GM18508 (cell line): ENCODE measurements around the gene SNCA.

Experiments
- ATAC-seq: cut with Tn5 transposase; IDR thresholded peaks from one replicate; pipeline ENCODE4 v1.9.1; 2021; ENCODE audit warnings: moderate number of reproducible peaks; ENCODE audit not compliant: insufficient read depth, unreplicated experiment

Gene SNCA

DNA sequence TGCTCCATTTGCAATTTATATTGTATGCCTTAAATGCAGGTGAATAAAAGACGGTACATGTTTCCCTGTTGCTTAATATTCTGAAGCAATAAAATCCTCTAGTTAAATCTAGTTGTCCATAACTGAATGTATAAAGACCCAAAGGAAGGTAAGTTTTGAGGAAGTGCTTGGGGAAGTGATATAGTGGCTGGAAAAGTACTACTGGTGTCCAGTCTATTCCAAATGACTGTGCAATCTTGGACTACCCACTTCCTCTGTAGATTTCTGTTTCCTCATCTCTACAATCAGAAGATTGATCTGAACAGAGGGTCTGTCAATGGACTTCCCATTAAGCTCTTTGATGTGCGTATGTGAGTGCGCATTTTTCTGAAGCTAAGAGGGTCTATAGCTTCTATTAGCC is 17.0 kb downstream of the SNCA start:
- no peak for ATAC-seq

DNA sequence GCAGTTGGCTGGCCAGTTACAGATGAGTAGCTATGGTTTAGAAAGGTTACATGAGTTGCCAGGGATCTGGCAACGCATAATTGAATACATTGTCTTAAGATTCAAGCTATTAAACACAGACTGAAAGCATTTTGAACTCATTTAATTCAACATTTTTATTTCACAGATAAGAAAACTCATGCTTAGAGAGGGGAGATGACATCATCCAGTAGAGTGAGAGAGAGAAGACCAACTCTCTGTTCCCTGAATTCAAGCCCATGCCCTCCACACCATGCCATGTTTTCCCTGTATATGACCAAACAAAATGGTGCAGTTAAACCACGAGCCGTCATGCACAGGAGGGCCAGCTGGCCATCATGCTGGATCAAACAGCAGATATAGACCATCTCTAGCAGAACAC is 22.6 kb downstream of the SNCA start:
- no peak for ATAC-seq

- no peak for ATAC-seq
These were observed 23.8 kb downstream of the SNCA start for GRCh38 chr4:89813197-89813596.

DNA sequence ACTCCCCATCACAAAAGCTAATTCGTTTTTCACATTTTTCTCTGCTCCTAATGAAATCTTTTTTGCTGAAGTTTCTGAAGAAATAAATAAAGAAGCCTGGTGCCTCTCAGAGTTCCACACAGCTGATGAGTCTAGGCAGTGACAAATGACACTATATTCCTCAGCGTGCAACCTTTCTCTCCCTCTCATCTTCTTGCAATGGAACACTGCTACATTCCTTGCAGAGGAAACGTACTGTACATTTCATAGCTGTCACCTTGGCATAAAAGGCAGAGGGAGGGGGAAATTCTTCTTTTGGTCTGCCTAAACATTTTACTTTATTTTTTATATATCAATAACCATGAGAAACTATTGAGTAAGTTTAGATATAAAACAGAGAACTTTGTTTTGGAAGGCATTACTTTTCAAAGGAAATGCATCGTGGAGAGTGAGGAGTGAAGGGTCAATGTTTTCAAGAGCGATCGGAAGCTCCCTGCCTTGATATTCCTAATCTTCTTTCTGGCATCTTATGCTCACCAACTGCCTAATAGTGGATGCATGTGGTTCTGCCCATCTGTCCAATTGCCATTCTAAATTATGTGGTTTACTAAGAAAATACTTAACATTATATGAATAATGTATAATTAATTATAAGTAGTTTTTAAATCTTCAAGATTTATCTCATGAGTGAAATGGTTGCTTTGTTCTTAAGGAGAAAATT is 29.4 kb downstream of the SNCA start:
- ATAC-seq, result no peak

DNA sequence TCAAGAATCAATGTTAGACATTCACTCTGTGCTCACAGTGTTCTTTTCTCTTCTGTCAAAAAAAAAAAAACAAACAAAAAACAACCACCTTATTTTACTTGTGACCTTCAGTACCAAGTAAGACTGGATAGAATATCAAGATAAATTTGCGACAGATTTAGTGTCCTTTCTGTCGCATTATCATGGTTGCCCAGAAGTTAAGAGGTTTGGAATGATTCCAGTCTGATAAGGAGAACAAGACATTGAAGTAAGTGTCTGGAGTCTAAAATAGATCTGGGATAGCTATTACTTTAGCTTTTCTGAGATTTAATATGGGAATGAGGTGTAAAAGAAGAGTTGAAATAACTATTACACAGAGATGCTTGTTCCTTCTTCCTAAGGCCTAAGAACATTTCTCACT is 31.7 kb downstream of the SNCA start:
- ATAC-seq, result no peak

- no peak for ATAC-seq
These were observed 33.0 kb downstream of the SNCA start for GRCh38 chr4:89803915-89804314.

GRCh38 chr4:89803036-89803435 is 33.9 kb downstream of the SNCA start:
- no peak for ATAC-seq

DNA sequence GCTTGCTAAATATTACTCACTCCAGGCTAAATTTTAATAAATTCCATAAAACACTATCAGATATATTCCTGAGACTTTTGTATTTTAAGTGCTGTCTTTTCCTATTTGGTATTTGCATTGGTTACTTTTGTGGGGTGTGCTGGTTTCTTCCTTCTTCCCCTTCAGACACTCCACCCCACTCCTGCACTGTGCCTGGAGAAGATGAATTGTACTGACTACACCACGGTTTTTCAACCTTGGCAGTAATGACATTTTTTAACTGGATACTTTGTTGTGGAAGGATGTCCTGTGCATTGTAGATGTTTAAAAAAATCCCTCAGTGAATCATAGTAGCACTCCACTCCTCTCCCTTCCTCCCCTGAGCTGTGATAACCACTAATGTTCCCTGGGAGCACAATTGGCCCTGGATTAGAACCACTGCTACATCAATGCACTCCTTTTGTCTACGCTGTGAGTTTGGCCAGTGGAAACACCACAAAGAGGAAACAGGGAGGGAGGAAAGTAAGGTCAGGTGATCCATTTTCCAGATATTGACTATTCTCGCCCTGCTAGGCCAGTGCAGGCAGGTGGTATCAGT is 36.3 kb downstream of the SNCA start:
- ATAC-seq, result no peak

- ATAC-seq, result no peak
These were observed 36.9 kb downstream of the SNCA start for GRCh38 chr4:89800012-89800516.

- ATAC-seq, result no peak
These were observed 37.9 kb downstream of the SNCA start for GRCh38 chr4:89799071-89799470.

- ATAC-seq, result no peak
These were observed 39.8 kb downstream of the SNCA start for GRCh38 chr4:89797117-89797516.

GRCh38 chr4:89788206-89789072 is 48.5 kb downstream of the SNCA start:
- ATAC-seq, result no peak

- ATAC-seq, result no peak
These were observed 52.2 kb downstream of the SNCA start for GRCh38 chr4:89784686-89785231.

DNA sequence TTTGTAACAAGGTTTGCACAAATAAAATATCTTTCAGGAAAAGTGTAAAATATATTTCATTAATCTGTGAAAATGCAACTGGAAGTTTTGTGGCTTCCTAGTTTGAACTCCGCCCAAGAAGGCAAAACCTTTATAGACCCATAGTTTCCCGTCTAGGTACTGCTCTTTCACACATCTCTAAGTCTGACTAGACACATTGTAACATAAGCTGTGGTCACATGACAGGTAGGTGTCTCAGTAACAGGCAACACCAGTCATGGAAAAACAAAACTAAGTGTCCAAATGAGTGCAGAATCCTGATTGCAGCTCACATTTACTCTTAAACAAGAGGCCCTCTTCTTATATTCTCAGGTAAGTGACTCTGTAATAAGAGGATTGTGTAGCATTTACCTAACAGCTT is 55.6 kb downstream of the SNCA start:
- no peak for ATAC-seq

GRCh38 chr4:89773805-89774204 is 63.2 kb downstream of the SNCA start:
- ATAC-seq, result no peak

DNA sequence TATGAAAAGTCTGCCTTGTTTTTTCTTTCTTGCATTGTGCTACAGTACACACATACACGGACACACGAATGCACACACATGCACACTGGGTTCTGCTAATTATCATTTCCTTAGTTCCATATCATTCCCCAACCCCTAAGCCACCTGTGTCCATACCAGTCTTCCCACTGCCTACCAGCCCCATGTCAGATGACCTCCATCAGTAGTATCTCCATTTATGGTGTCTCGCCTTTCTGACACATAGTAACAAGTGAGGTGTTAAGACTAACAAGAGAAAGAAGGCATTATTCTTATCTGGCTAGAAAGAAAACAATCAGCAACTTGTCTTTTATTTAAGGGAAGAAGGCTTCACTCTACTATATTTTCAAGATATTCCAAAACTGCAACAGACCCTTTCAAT is 67.1 kb downstream of the SNCA start:
- ATAC-seq, result no peak

DNA sequence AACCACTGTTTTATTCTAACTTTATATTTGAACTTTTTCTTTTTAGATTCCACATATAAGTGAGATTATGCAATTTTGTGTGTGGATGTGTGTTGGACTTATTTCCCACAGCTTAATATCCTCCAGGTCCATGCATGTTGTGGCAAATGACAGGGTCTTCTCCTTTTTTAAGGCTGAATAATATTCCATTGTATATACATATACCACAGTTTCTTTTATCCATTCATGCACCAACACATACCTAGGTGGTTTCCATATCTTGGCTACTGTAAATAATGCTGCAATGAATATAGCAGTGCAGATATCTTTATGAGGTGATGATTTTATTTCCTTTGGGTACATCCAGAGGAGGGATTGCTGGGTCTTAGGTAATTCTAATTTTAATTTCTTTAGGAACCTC is 69.0 kb downstream of the SNCA start:
- no peak for ATAC-seq

DNA sequence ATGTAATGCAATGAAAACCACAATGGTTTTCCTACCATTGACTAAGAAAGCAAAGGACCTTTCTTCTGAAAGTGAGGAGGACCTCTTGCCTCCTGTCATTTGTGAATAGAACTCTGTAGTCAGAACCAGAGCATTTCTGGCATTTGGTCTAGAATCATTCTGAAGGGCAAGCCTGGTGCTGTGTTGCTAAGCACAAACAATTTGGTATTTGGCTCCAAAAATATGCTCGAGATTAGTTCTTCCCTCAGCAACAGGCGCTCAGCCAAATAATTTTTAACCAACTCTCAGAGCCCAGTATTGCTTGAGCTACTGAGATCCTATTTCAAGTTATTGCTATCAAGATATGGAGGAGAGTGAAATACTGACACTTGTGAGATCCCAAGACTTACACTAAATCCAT is 71.0 kb downstream of the SNCA start:
- no peak for ATAC-seq

GRCh38 chr4:89765528-89765927 is 71.4 kb downstream of the SNCA start:
- ATAC-seq, result no peak

DNA sequence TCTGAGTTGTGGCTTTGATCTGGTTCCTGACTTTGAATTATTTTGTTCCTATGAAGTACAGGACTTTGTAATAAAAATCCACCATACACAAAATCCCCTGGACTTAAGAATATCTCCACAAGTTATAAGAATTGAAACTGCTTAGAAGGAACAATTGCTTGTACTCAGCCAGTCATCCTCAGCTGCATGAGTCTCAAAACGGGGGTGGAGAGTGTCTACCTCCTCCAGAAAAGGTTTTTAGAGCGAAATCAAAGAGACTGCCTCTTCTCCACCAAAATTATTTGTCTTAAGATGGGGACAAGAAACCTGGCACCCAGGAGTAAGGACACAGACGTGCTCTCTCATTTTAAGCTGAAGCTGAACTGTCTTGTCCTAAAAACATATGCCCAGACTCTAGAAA is 74.7 kb downstream of the SNCA start:
- ATAC-seq, result no peak

- no peak for ATAC-seq
These were observed 77.5 kb downstream of the SNCA start for GRCh38 chr4:89759426-89759825.
